Activated gamma-delta T cell (primary cell): Measurements from ENCODE around the gene E2F6.

Experiments used
- DNase-seq: peaks from one replicate; lab custom pipeline; 2025; lab: John Stamatoyannopoulos, UW
- total RNA-seq, 2 donors: gene quantifications; one replicate each; lab custom pipeline; 2026; lab: John Stamatoyannopoulos, UW

E2F6 gene, protein sequence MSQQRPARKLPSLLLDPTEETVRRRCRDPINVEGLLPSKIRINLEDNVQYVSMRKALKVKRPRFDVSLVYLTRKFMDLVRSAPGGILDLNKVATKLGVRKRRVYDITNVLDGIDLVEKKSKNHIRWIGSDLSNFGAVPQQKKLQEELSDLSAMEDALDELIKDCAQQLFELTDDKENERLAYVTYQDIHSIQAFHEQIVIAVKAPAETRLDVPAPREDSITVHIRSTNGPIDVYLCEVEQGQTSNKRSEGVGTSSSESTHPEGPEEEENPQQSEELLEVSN
- 17.1 to 18.9 reads per million in 2 donors for total RNA-seq

DNA sequence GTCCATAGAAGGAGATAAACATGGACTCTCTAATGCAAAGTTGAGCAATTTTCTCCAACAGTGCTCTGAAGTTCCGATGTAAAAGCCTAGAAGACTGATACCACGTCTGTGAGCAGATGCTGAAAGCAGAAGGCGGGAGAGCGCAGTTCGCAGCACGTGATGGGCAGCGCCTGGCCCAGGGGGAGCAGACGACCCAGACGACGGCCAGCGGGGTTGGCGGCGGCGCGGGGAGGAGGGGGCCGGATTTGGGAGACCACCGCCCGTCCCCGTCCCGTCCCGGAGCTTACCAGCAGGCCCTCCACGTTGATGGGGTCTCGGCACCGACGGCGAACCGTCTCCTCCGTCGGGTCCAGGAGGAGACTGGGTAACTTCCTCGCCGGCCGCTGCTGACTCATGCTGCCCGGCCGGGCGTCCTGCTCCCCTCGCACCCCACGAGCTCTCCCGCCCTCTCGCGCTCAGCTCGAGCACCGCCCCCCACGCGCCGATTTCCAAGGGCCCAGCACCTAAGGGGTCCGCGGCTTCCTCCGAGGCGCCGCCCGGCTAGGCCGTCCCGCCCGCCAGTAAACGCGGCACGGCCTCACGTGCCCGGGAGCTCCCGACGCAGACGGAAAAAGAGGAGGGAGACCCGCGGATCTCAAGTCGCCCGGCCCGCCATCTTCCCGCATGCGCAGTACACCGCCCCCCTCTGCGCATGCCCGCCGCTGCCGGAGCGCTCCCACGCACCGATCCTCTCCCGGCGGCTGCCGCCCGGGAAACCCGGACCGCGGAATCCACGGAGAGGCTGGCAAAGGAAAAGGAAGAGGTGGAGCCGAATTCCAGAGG, at the start of gene E2F6:
E2F6 (minus strand) TSS at position 677 of the 822 bp plus-strand sequence; CDS start at position 395, 282 bp downstream.
- peak; percentile 75 for DNase-seq

GRCh38 chr2:11515490-11515981, 49.6 kb upstream of the E2F6 start:
- no peak for DNase-seq

DNA sequence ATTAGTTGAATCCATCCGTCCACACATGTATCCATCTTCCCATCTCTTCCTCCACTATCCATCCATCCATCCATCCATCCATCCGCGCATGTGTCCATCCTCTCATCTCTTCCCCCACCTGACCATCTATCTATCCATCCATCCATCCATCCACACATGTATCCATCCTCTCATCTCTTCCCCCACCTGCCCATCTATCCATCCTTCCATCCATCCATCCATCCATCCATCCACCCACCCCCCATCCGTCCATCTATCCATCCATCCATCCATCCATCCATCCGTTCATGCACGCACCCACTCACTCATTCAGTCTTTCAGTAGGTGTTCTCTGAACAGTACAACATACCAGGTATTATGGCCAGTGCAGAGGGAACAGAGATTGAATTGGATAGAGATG, 48.9 kb upstream of the E2F6 start:
- no peak for DNase-seq

DNA sequence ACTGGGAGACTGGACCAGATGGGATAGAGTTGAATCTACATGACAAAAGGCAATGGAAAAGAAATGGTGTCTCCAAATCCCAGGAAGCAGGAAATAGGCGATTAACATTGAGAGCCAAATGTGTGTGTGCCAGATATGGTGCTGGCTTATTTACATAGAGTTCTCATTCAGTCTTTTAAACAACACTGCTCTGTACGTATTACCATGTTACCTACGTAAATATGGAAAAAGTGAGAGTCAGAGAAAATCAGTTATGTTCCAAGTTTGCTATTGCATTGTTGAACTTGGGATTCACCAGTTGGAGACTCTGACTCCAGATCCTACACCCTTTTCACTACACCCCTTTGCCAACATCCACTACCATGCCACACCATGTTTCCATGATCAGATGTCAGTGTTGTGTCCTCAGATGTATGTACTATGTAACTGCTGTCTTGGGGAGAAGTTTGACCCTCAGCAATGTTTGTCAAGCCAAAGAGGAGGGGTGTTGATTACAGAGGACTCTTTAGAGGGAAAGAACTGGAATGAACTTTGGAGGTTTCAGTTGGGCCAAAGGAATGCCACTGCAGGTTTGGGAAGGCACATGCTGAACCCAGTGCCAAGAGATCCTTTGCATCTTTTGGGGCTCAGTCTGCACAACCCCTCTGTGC, 48.2 kb upstream of the E2F6 start:
- no peak for DNase-seq

GRCh38 chr2:11513319-11513718, 47.4 kb upstream of the E2F6 start:
- no peak for DNase-seq

DNA sequence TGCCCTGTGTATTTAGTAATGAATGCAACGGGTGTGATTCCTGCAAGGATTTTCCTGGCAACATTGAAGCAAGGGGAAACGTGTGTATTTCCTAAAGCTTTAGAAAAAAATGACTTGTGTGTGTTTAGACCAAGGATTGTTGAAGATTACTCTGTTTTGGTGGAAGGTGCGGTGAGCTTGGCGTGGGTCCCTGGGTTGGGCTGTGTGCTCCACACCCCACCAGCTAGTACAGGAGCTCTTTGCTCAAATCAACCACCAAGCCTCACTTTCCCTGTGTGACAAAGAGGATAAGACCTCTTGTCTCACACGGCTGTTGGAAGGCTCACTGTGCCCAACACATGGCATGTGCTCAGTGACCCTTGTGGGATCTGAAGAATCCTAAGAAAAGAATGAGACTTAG, 46.5 kb upstream of the E2F6 start:
- DNase-seq: no peak

DNA sequence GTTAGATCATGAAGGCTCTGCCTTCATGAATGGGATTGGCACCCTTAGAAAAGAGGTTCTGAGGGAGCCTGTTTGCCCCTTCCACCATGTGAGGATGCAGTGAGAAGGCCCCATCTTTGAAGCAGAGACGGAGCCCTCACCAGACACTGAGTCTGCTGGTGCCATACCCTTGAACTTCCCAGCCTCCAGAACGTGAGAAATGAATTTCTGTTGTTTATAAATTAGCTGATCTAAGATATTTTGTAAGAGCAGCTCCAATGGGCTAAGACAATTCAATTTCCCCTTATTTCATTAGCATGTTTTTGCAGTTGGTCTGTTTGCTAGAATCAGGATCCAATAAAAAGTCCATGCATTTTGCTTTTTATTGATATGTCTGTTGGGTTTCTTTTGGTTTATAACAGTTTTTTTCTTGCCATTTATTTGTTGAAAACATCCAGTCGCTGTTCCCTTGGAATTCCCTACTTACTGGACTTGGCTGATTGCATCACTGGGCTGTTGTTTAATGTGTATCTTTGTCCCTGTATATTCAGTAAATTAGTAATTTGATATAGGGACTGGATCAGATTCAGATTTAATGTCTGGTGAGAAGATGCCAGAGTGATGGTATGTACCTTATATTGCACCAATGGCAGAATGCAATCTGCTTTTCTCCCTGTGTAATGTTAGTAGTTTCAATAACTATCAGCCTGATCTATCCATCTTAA, 43.8 kb upstream of the E2F6 start:
- no peak for DNase-seq

DNA sequence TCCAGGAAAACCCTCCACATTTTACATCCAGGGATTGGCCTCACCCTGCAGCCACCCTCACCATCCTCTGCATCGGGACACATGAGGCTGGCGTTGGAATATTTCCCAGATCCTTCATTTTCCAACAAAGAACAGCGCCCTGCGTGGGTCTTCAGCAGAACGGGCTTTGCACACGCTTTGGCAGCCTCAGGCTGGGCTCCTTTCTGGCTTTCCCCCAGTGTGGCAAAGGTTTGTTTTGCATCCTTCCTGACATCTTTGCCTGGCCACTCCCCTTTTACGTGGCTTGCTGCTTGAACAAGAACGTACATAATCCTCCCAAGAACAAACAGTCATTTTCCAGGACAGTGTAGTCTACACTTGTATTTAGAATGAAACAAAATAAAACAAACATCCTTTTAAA, 42.3 kb upstream of the E2F6 start:
- no peak for DNase-seq

GRCh38 chr2:11507517-11507916, 41.6 kb upstream of the E2F6 start:
- no peak for DNase-seq

DNA sequence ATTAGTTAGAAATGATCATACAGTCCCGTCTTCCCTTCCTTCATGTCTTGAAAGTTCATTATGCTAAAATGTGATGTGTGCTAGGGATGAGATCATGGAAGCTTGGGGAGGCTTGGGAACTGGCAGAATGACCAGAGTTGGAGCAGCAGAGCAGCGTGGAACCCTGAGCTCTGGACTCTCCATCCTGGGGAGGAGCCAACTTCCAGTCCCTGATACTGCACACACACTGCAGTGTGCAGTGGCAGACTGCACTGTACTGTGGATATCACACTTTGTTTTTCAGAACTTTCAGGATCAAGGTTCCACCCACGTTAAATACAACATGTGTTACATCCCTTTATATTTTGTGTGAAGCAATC, 40.6 kb upstream of the E2F6 start:
- DNase-seq: no peak

DNA sequence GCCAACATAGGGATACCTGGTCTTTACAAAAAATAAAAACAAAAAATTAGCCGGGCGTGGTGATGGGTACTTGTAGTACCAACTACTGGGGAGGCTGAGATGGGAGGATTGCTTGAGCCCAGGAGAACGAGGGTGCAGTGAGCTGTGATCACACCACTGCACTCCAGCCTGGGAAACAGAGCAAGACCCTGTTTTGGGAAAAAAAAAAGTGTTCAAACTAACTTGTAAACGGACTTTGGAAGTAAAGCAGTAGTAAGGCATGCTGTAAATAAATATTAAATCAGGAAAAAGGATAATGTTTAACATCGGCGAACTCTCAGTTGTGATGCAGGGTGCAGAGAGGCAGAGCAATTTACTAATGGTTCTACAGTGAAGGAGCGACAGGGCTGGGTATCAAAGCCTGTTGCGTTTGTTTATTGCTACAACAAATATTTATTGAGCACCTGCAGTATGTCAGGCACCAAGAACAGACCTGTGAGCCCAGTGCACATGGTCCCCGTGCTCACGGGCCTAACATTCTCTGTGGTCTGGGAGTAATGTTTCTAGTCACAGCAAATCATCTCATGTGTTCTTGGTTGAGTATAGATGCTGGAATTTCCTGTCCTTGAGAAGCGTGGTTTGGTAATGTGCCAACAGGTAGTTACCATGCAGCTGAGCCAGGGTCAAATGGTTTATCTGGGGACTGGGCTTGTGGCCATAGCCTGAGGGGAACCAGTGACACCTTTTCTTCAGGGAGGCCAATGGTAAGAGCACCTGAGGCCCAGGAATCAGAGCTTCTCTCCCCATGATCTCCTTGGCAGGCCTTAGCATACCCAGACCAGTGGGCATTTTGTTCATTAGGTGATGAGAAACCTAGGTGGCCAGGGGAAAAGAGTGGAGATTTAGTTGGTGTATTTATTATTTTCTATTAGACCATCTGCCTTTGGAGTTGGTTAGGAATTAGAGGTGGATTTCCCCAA, 40.0 kb upstream of the E2F6 start:
- DNase-seq: no peak

GRCh38 chr2:11503354-11503927, 37.5 kb upstream of the E2F6 start:
- DNase-seq: no peak

- no peak for DNase-seq
Observed at GRCh38 chr2:11502740-11503292, 36.9 kb upstream of the E2F6 start.

GRCh38 chr2:11500702-11501303, 34.8 kb upstream of the E2F6 start:
- no peak for DNase-seq

DNA sequence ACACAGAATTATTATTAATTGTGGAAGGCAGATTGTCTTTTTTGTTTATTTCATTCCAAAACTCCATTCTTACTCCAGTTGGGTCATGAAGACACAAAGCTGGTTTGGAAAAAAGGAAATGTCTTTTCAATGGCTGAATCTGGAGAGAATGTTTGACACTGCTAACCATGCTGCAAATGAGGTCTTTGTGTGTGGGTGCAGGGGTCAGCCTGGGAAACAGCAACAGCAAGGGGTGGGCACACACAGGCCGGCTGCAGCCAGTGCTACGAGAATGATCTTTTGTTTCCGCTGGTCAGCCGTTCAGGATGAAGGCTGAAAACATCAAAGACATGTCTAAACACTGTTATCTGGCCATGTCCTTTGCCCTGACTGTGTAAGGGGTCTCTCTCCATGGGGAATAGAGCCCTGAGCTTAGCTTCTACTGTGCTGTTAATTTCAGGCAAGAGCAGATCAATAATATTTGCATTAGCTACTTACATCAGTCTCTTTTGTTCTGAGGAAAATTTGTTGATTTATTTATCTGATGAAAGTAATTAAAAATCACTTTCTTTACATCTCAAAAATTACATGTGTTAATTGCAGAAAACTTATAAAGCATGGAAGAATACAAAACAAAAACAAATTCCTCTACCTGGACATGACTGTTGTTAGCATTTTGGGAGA, 33.3 kb upstream of the E2F6 start:
- no peak for DNase-seq

- no peak for DNase-seq
Observed at GRCh38 chr2:11498543-11499034, 32.6 kb upstream of the E2F6 start.

GRCh38 chr2:11495844-11496681, 30.1 kb upstream of the E2F6 start:
- no peak for DNase-seq

GRCh38 chr2:11494310-11494709, 28.3 kb upstream of the E2F6 start:
- no peak for DNase-seq
